Neural cell (in vitro differentiated cells): ENCODE measurements around the gene EPS15. TPM values are rescaled to one million over a fixed set of nuclear protein-coding genes. Genes with fewer than 3 reads are reported as not detected.

ENCODE experiments used
- H2AFZ ChIP-seq: fragments of 200-600, 300-800 bp; sonication (generic), shearing (Covaris generic); 2 replicates; pipeline ENCODE4 v1.6.0; 2014; ENCODE audit warnings: low read depth, mild to moderate bottlenecking, antibody characterized with exemption, low read length, moderate library complexity
- H3F3A ChIP-seq: fragments of 200-600 bp; shearing (Covaris generic); 2 replicates; pipeline ENCODE4 v1.6.1; 2016; ENCODE audit warnings: mild to moderate bottlenecking, moderate library complexity, mixed read lengths, antibody characterized with exemption, low read length; ENCODE audit not compliant: insufficient read depth, poor library complexity, severe bottlenecking
- H3K27ac ChIP-seq: fragments of 200-600, 300-800 bp; sonication (generic), shearing (Covaris generic); 2 replicates; pipeline ENCODE4 v1.5.1; 2014; ENCODE audit warnings: mild to moderate bottlenecking, low read length, moderate library complexity
- H3K27me3 ChIP-seq: fragments of 300-800, 200-600 bp; sonication (generic), shearing (Covaris generic); 2 replicates; pipeline ENCODE4 v1.6.0; 2014; ENCODE audit warnings: mild to moderate bottlenecking, low read depth, low read length, moderate library complexity; ENCODE audit not compliant: insufficient read depth
- H3K36me3 ChIP-seq: fragments of 300-800, 200-600 bp; sonication (generic), shearing (Covaris generic); 2 replicates; pipeline ENCODE4 v1.5.1; 2014; ENCODE audit warnings: mild to moderate bottlenecking, antibody characterized with exemption, low read length, moderate library complexity; ENCODE audit not compliant: insufficient read depth
- H3K4me2 ChIP-seq: fragments of 300-800, 200-600 bp; sonication (generic), shearing (Covaris generic); 2 replicates; pipeline ENCODE4 v1.6.0; 2014; ENCODE audit warnings: mild to moderate bottlenecking, low read length
- H3K4me3 ChIP-seq: fragments of 300-800, 200-600 bp; sonication (generic), shearing (Covaris generic); 2 replicates; pipeline ENCODE4 v1.5.1; 2014; ENCODE audit warnings: mild to moderate bottlenecking, low read length, moderate library complexity
- H3K79me2 ChIP-seq: fragments of 200-600 bp; shearing (Covaris generic); replicated peaks from 2 replicates; pipeline ENCODE4 v1.6.0; 2014; ENCODE audit warnings: mild to moderate bottlenecking, low read length, moderate library complexity; ENCODE audit not compliant: insufficient read depth
- H3K9ac ChIP-seq: fragments of 300-800, 200-600 bp; sonication (generic), shearing (Covaris generic); 2 replicates; pipeline ENCODE4 v1.6.1; 2016; ENCODE audit warnings: mild to moderate bottlenecking, low read length, mixed read lengths
- H3K9me2 ChIP-seq: fragments of 200-600 bp; shearing (Covaris generic); 2 replicates; pipeline ENCODE4 v1.6.1; 2016; ENCODE audit warnings: mild to moderate bottlenecking, low read length, mixed read lengths; ENCODE audit not compliant: insufficient read depth
- H3K9me3 ChIP-seq: fragments of 200-600, 300-800 bp; sonication (generic), shearing (Covaris generic); 2 replicates; pipeline ENCODE4 v1.6.1; 2016; ENCODE audit warnings: mild to moderate bottlenecking, mixed run types, low read length, moderate library complexity, mixed read lengths
- H4K20me1 ChIP-seq: fragments of 200-600 bp; shearing (Covaris generic); 2 replicates; pipeline ENCODE4 v1.6.1; 2016; ENCODE audit warnings: mild to moderate bottlenecking, mixed run types; ENCODE audit not compliant: insufficient read depth
- EP300 ChIP-seq: fragments of 450-650 bp; conservative IDR thresholded peaks from 2 replicates; pipeline ENCODE4 v1.6.1; 2014; ENCODE audit warnings: antibody characterized with exemption, mild to moderate bottlenecking, moderate library complexity; ENCODE audit not compliant: poor library complexity, severe bottlenecking
- EZH2 ChIP-seq: fragments of 200-600, 300-800 bp; shearing (Covaris generic), sonication (generic); IDR thresholded peaks from 2 replicates; pipeline ENCODE4 v1.6.1; 2014; ENCODE audit warnings: antibody characterized with exemption, low read length, borderline replicate concordance, mild to moderate bottlenecking; ENCODE audit not compliant: insufficient read depth, poor library complexity, severe bottlenecking
- MXI1 ChIP-seq: fragments of 450-650 bp; conservative IDR thresholded peaks from 2 replicates; pipeline ENCODE4 v1.6.1; 2014; ENCODE audit warnings: antibody characterized with exemption, mild to moderate bottlenecking; ENCODE audit not compliant: poor library complexity, severe bottlenecking
- POLR2AphosphoS5 ChIP-seq: IDR thresholded peaks from 2 replicates; pipeline ENCODE4 v1.6.1; 2012
- RAD21 ChIP-seq: fragments of 450-650 bp; conservative IDR thresholded peaks from 2 replicates; pipeline ENCODE4 v1.6.1; 2014; ENCODE audit warnings: antibody characterized with exemption, mild to moderate bottlenecking, moderate library complexity
- SMC3 ChIP-seq: fragments of 450-650 bp; conservative IDR thresholded peaks from 2 replicates; pipeline ENCODE4 v1.6.1; 2014; ENCODE audit warnings: antibody characterized with exemption, mild to moderate bottlenecking, moderate library complexity; ENCODE audit not compliant: poor library complexity
- TAF1 ChIP-seq: IDR thresholded peaks from 2 replicates; pipeline ENCODE4 v1.6.1; 2012; ENCODE audit warnings: low read depth
- polyA plus RNA-seq: library from polyadenylated mRNA; depleted of rRNA; stranded (reverse); fragments of >200 nt; gene quantifications from 2 replicates; pipeline ENCODE4 v1.2.3, GENCODE V29; 2014
- TF ChIP-seq, protein P1 (sequence below): IDR thresholded peaks from 2 replicates; pipeline ENCODE4 v1.6.1; 2012; ENCODE audit warnings: borderline replicate concordance
- TF ChIP-seq, protein P2 (sequence below): fragments of 450-650 bp; IDR thresholded peaks from 2 replicates; pipeline ENCODE4 v1.5.1; 2014; ENCODE audit warnings: antibody characterized with exemption, mild to moderate bottlenecking, moderate library complexity; ENCODE audit not compliant: poor library complexity, severe bottlenecking

The EPS15 gene
- polyA plus RNA-seq, 1 donor from 2014 or later: 101 TPM

DNA sequence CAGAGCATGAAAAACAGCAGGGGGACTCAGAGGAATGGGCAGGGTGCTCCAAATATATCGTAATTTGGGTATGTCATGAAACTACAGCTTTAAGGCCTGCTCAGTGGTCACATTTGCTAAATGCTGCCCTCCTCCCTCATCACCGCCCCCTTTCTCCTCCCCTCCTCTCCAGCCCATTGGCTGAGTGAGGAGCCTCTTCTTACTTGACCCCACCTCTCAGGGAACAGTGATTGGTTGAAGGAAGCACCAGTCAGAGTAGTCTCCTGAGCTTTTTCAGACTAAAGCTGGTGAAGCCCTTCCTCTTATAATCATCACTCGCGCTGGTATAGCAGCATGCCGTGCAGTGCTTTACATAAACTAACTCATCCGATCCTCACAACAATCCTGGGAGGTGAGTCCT lies 178.7 kb downstream of the EPS15 start:
- H3K4me3 ChIP-seq: no peak overlapping the region
- H3K4me2 ChIP-seq: no peak overlapping the region
- H3K36me3 ChIP-seq: no peaks in the 10 kb centered on the region
- H4K20me1 ChIP-seq: no peaks in the 10 kb centered on the region
- H2AFZ ChIP-seq: no peak overlapping the region
- H3K27me3 ChIP-seq: peaks cover 21% of the 10 kb centered on the region
- no peak overlapping the region for H3K27ac ChIP-seq
- no peaks in the 10 kb centered on the region for H3K9me2 ChIP-seq
- no peak for TF ChIP-seq EZH2
- TF ChIP-seq, protein P1, sequence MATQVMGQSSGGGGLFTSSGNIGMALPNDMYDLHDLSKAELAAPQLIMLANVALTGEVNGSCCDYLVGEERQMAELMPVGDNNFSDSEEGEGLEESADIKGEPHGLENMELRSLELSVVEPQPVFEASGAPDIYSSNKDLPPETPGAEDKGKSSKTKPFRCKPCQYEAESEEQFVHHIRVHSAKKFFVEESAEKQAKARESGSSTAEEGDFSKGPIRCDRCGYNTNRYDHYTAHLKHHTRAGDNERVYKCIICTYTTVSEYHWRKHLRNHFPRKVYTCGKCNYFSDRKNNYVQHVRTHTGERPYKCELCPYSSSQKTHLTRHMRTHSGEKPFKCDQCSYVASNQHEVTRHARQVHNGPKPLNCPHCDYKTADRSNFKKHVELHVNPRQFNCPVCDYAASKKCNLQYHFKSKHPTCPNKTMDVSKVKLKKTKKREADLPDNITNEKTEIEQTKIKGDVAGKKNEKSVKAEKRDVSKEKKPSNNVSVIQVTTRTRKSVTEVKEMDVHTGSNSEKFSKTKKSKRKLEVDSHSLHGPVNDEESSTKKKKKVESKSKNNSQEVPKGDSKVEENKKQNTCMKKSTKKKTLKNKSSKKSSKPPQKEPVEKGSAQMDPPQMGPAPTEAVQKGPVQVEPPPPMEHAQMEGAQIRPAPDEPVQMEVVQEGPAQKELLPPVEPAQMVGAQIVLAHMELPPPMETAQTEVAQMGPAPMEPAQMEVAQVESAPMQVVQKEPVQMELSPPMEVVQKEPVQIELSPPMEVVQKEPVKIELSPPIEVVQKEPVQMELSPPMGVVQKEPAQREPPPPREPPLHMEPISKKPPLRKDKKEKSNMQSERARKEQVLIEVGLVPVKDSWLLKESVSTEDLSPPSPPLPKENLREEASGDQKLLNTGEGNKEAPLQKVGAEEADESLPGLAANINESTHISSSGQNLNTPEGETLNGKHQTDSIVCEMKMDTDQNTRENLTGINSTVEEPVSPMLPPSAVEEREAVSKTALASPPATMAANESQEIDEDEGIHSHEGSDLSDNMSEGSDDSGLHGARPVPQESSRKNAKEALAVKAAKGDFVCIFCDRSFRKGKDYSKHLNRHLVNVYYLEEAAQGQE: no peak
- no peak for TF ChIP-seq EP300
- TF ChIP-seq, protein P2, sequence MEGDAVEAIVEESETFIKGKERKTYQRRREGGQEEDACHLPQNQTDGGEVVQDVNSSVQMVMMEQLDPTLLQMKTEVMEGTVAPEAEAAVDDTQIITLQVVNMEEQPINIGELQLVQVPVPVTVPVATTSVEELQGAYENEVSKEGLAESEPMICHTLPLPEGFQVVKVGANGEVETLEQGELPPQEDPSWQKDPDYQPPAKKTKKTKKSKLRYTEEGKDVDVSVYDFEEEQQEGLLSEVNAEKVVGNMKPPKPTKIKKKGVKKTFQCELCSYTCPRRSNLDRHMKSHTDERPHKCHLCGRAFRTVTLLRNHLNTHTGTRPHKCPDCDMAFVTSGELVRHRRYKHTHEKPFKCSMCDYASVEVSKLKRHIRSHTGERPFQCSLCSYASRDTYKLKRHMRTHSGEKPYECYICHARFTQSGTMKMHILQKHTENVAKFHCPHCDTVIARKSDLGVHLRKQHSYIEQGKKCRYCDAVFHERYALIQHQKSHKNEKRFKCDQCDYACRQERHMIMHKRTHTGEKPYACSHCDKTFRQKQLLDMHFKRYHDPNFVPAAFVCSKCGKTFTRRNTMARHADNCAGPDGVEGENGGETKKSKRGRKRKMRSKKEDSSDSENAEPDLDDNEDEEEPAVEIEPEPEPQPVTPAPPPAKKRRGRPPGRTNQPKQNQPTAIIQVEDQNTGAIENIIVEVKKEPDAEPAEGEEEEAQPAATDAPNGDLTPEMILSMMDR: no peak
- TF ChIP-seq TAF1: no peak
- no peak for TF ChIP-seq RAD21
- TF ChIP-seq POLR2AphosphoS5: no peak
- TF ChIP-seq MXI1: no peak
- no peak for TF ChIP-seq SMC3
- no peaks in the 10 kb centered on the region for H3K9me3 ChIP-seq
- H3K79me2 ChIP-seq: no peaks in the 10 kb centered on the region
- H3F3A ChIP-seq: no peaks in the 10 kb centered on the region
- H3K9ac ChIP-seq: no peak overlapping the region

DNA sequence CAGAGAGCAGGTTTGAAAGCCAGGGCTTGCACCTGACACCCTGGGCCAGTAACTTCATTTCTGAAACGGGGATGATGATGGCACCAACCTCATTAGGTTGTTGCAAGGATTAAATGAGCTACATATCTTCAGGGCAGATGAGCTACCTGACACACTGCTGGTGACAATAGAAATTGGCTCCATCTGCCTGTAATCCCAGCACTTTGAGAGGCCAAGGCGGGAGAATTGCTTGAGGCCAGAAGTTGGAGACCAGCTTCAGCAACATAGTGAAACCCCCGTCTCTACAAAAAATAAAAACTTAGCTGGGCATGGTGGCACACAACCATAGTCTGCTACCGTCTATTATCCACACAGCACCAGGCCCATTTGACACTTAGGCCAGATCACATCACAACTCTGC lies 182.4 kb downstream of the EPS15 start:
- no peak for TF ChIP-seq RAD21
- no peak for TF ChIP-seq SMC3
- TF ChIP-seq, protein P1: no peak
- no peak for TF ChIP-seq MXI1
- TF ChIP-seq, protein P2: no peak
- TF ChIP-seq EP300: no peak
- TF ChIP-seq POLR2AphosphoS5: no peak
- TF ChIP-seq EZH2: no peak
- no peak for TF ChIP-seq TAF1
- Histone ChIP-seq H3K27ac (no peak overlapping the region), H3K27me3 (peaks cover 2% of the 10 kb centered on the region), H3K36me3 (no peaks in the 10 kb centered on the region), H3K9me2 (no peaks in the 10 kb centered on the region), H3K4me3 (no peak overlapping the region), H3K79me2 (no peaks in the 10 kb centered on the region), H3F3A (no peaks in the 10 kb centered on the region), H3K9ac (no peak overlapping the region), H4K20me1 (no peaks in the 10 kb centered on the region), H3K4me2 (no peak overlapping the region), H3K9me3 (no peaks in the 10 kb centered on the region), H2AFZ (no peak overlapping the region)
